Liver (tissue), 9 donors: ENCODE results near the gene TSSK1B. TPM values are rescaled to one million over a fixed set of nuclear protein-coding genes. Genes with fewer than 3 reads are reported as not detected.

Source experiments
- DNase-seq: peaks from one replicate; pipeline ENCODE4 v3.0.0-alpha.2; 2017; ENCODE audit warnings: low spot score
- H3K27ac ChIP-seq, 2 donors: one replicate each; pipeline ENCODE4 v1.7.0; 2013; ENCODE audit warnings: inconsistent platforms in 2 of 2, low read length in 2 of 2, control low read depth in 1 of 2, low read depth in 1 of 2, mild to moderate bottlenecking in 1 of 2
- H3K27me3 ChIP-seq, 4 donors: one replicate each; pipeline versions ENCODE4 v1.6.1 to v1.7.0; 2013; ENCODE audit warnings: low read length in 3 of 4, inconsistent platforms in 1 of 4, mild to moderate bottlenecking in 1 of 4, moderate library complexity in 1 of 4; ENCODE audit not compliant: control insufficient read depth in 4 of 4, insufficient read depth in 4 of 4
- H3K36me3 ChIP-seq, 4 donors: one replicate each; pipeline versions ENCODE4 v1.6.1 to v1.7.0; 2013; ENCODE audit warnings: low read length in 3 of 4, mild to moderate bottlenecking in 3 of 4, low read depth in 1 of 4, moderate library complexity in 1 of 4; ENCODE audit not compliant: control insufficient read depth in 4 of 4, insufficient read depth in 3 of 4
- H3K4me1 ChIP-seq, 4 donors: one replicate each; pipeline versions ENCODE4 v1.6.1 to v1.7.0; 2013; ENCODE audit warnings: low read length in 3 of 4, mild to moderate bottlenecking in 3 of 4, moderate library complexity in 1 of 4; ENCODE audit not compliant: control insufficient read depth in 4 of 4, insufficient read depth in 4 of 4
- H3K4me3 ChIP-seq, 3 donors: one replicate each; pipeline versions ENCODE4 v1.6.1 to v1.7.0; 2013; ENCODE audit warnings: low read length in 3 of 3, control low read depth in 1 of 3, low read depth in 1 of 3, mild to moderate bottlenecking in 1 of 3
- H3K9ac ChIP-seq, 2 donors: one replicate each; pipeline ENCODE4 v1.7.0; 2013; ENCODE audit warnings: low read length in 2 of 2, mild to moderate bottlenecking in 2 of 2, moderate library complexity in 2 of 2, control low read depth in 1 of 2, low read depth in 1 of 2
- H3K9me3 ChIP-seq, 4 donors: one replicate each; pipeline versions ENCODE4 v1.6.1 to v1.7.0; 2013; ENCODE audit warnings: low read length in 3 of 4; ENCODE audit not compliant: control insufficient read depth in 4 of 4
- EGR1 ChIP-seq, 2 donors: IDR thresholded peaks; 2 replicates each; pipeline ENCODE4 v1.6.1; 2016 to 2018; ENCODE audit warnings: antibody characterized with exemption in 2 of 2, low read depth in 2 of 2
- FOXA1 ChIP-seq: IDR thresholded peaks from 2 replicates; pipeline ENCODE4 v1.6.1; 2016; ENCODE audit warnings: antibody characterized with exemption
- FOXA2 ChIP-seq: IDR thresholded peaks from 2 replicates; pipeline ENCODE4 v1.6.1; 2016; ENCODE audit warnings: antibody characterized with exemption
- HNF4A ChIP-seq, 2 donors: conservative IDR thresholded peaks; 2 replicates each; pipeline ENCODE4 v1.6.1; 2016; ENCODE audit warnings: antibody characterized with exemption in 2 of 2, mild to moderate bottlenecking in 2 of 2
- JUND ChIP-seq, 2 donors: IDR thresholded peaks; 2 replicates each; pipeline ENCODE4 v1.6.1; 2016; ENCODE audit warnings: antibody characterized with exemption in 2 of 2
- RAD21 ChIP-seq, 2 donors: IDR thresholded peaks; 2 replicates each; pipeline ENCODE4 v1.6.1; 2016; ENCODE audit warnings: antibody characterized with exemption in 2 of 2, mild to moderate bottlenecking in 2 of 2
- RXRA ChIP-seq, 2 donors: IDR thresholded peaks; 2 replicates each; pipeline ENCODE4 v1.6.1; 2017 to 2018; ENCODE audit warnings: antibody characterized with exemption in 2 of 2, mild to moderate bottlenecking in 1 of 2
- SP1 ChIP-seq: IDR thresholded peaks from 2 replicates; pipeline ENCODE4 v1.6.1; 2018; ENCODE audit warnings: antibody characterized with exemption, mild to moderate bottlenecking
- TAF1 ChIP-seq: conservative IDR thresholded peaks from 2 replicates; pipeline ENCODE4 v1.6.1; 2016; ENCODE audit warnings: antibody characterized with exemption, mild to moderate bottlenecking
- YY1 ChIP-seq: IDR thresholded peaks from 2 replicates; pipeline ENCODE4 v1.6.1; 2016; ENCODE audit warnings: antibody characterized with exemption, mild to moderate bottlenecking
- WGBS: extraction: QIAGEN DNeasy Blood & Tissue Kit; methylation state at CpG from one replicate; pipeline ENCODE4 v1.1.7; 2013; 5-methylcytosine and 5-hydroxymethylcytosine counted together
- polyA plus RNA-seq, 2 donors: library from polyadenylated mRNA; stranded (reverse) in 1 of 2; unstranded in 1 of 2; fragments of 200-250 nt in 1 of 2; fragments of >200 nt in 1 of 2; fragmentation: Nextera tagmentation in 1 of 2; extraction: Ambion mirVana in 1 of 2; gene quantifications; one replicate each; pipeline versions ENCODE4 v1.2.1 to v1.2.3, GENCODE V29; 2013 to 2015
- total RNA-seq, 2 donors: library from RNA; depleted of rRNA; stranded (reverse); fragments of >200 nt; gene quantifications; one replicate each; pipeline ENCODE4 v1.2.3, GENCODE V29; 2014
- TF ChIP-seq, protein P1 (sequence below): IDR thresholded peaks from 2 replicates; pipeline ENCODE4 v1.6.1; 2016; ENCODE audit warnings: antibody characterized with exemption
- TF ChIP-seq, protein P2 (sequence below): IDR thresholded peaks from 2 replicates; pipeline ENCODE4 v1.6.1; 2016; ENCODE audit warnings: antibody characterized with exemption, mild to moderate bottlenecking
- TF ChIP-seq, protein P3 (sequence below): fragments of 150-350 bp; IDR thresholded peaks from 2 replicates; pipeline ENCODE4 v1.5.1; 2017; ENCODE audit warnings: improper control_type of control experiment, low read depth, low read length; ENCODE audit not compliant: missing input control
- donor health status: healthy.
- donor health status: healthy.
- donor health status: healthy.
- donor health status: healthy.
- donor health status: healthy.

Gene TSSK1B
- total and polyA plus RNA-seq, 4 donors = not detected

DNA sequence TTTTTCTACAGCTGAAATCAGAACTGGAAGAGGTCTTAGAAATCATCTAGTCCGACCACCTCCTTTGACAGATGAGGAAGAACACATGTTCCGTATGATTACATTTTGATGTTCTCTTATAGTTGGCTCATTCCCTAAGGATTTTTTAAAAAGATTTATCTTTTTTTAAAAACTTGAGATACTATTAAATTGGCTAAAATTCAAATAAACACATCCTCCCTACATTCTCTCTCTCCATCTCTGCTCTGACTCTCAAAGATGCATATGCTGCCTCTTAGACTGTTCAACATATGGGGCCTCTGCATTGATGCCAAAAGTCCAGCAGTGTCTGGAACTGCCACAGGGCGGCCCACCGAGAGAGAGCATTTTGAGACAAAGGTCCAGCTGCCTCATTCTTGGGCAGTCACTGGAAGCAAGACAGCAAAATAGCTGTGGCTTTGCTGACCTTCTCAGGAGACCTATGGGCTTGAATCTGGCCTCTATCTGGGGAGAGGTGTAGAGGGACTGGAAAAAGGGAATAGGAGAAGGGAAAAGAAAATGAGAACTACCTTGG lies 12.8 kb upstream of the TSSK1B start:
- H3K27me3 ChIP-seq = no peaks in the 10 kb centered on the region
- H3K27ac ChIP-seq = no peak overlapping the region
- TF ChIP-seq SP1 (no peak), FOXA2 (no peak), HNF4A (conservative IDR thresholded peaks at IDR 0.05) (no peak), JUND (IDR thresholded peaks at IDR 0.05) (no peak), EGR1 (IDR thresholded peaks at IDR 0.05; ENCODE audit: low read depth in 2 of 2) (no peak)
- TF ChIP-seq, protein P1, sequence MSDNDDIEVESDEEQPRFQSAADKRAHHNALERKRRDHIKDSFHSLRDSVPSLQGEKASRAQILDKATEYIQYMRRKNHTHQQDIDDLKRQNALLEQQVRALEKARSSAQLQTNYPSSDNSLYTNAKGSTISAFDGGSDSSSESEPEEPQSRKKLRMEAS = no peak
- TF ChIP-seq, protein P2, sequence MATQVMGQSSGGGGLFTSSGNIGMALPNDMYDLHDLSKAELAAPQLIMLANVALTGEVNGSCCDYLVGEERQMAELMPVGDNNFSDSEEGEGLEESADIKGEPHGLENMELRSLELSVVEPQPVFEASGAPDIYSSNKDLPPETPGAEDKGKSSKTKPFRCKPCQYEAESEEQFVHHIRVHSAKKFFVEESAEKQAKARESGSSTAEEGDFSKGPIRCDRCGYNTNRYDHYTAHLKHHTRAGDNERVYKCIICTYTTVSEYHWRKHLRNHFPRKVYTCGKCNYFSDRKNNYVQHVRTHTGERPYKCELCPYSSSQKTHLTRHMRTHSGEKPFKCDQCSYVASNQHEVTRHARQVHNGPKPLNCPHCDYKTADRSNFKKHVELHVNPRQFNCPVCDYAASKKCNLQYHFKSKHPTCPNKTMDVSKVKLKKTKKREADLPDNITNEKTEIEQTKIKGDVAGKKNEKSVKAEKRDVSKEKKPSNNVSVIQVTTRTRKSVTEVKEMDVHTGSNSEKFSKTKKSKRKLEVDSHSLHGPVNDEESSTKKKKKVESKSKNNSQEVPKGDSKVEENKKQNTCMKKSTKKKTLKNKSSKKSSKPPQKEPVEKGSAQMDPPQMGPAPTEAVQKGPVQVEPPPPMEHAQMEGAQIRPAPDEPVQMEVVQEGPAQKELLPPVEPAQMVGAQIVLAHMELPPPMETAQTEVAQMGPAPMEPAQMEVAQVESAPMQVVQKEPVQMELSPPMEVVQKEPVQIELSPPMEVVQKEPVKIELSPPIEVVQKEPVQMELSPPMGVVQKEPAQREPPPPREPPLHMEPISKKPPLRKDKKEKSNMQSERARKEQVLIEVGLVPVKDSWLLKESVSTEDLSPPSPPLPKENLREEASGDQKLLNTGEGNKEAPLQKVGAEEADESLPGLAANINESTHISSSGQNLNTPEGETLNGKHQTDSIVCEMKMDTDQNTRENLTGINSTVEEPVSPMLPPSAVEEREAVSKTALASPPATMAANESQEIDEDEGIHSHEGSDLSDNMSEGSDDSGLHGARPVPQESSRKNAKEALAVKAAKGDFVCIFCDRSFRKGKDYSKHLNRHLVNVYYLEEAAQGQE = no peak
- H3K9ac ChIP-seq = no peak overlapping the region
- no peaks in the 10 kb centered on the region for H3K9me3 ChIP-seq
- no peak overlapping the region for H3K4me3 ChIP-seq
- H3K4me1 ChIP-seq = peaks cover 0 to 12% (median 3%) of the 10 kb centered on the region in 4 donors
- no peak for DNase-seq
- 84% methylated on average over 4 of the region's 4 CpGs for WGBS
- no peaks in the 10 kb centered on the region for H3K36me3 ChIP-seq

DNA sequence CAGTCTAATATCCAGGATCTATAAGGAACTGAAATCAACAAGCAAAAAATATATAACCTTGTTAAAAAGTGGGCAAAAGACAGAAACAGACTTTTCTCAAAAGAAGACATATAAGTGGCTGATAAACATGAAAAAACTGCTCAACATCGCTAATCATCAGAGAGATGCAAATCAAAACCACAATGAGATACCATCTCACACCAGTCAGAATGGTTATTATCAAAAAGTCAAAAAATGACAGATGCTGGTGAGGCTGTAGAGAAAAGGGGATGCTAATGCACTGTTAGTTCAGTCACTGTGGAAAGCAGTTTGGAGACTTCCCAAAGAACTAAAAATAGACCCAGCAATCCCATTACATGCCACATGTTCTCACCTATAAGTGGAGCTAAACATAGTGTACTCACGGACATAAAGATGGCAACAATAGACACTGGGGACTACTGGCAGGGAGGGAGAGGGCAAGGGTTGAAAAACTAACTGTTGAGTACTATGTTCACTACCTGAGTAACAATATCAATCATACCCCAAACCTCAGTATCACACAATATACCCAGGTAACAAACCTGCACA lies 11.7 kb upstream of the TSSK1B start:
- no peaks in the 10 kb centered on the region for H3K36me3 ChIP-seq
- H3K9me3 ChIP-seq = no peaks in the 10 kb centered on the region
- no peak overlapping the region for H3K4me3 ChIP-seq
- H3K27me3 ChIP-seq = no peaks in the 10 kb centered on the region
- DNase-seq = no peak
- 83% methylated on average over 2 of the region's 2 CpGs for WGBS
- peaks cover 0 to 12% (median 3%) of the 10 kb centered on the region in 4 donors for H3K4me1 ChIP-seq
- no peak overlapping the region for H3K9ac ChIP-seq
- no peak for TF ChIP-seq RXRA (IDR thresholded peaks at IDR 0.05)
- TF ChIP-seq, protein P3, sequence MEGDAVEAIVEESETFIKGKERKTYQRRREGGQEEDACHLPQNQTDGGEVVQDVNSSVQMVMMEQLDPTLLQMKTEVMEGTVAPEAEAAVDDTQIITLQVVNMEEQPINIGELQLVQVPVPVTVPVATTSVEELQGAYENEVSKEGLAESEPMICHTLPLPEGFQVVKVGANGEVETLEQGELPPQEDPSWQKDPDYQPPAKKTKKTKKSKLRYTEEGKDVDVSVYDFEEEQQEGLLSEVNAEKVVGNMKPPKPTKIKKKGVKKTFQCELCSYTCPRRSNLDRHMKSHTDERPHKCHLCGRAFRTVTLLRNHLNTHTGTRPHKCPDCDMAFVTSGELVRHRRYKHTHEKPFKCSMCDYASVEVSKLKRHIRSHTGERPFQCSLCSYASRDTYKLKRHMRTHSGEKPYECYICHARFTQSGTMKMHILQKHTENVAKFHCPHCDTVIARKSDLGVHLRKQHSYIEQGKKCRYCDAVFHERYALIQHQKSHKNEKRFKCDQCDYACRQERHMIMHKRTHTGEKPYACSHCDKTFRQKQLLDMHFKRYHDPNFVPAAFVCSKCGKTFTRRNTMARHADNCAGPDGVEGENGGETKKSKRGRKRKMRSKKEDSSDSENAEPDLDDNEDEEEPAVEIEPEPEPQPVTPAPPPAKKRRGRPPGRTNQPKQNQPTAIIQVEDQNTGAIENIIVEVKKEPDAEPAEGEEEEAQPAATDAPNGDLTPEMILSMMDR = no peak
- no peak for TF ChIP-seq YY1
- TF ChIP-seq FOXA1 = no peak
- no peak for TF ChIP-seq JUND (IDR thresholded peaks at IDR 0.05)
- TF ChIP-seq TAF1 = no peak
- TF ChIP-seq RAD21 (IDR thresholded peaks at IDR 0.05) = no peak
- H3K27ac ChIP-seq = no peak overlapping the region

DNA sequence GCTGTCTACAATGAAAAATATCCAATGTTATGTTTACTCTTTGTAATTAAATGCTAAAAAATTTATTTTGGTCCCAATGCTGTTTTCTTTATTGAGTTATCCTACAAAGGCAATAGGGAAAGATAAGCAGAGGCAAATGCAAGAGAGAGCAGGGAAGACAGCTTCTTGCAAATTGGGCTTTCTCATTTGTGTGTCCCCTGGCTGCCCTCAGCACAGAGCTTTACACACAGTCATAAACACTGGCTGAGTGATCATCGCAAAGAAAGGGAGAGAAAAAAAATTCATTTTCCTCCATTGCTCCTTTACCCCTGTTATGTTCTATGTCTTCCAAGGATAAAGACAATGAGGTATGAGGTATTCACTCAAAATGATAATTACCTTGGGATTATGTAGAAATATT lies 2.3 kb upstream of the TSSK1B start:
- H3K4me1 ChIP-seq = no peaks in the 10 kb centered on the region
- H3K9me3 ChIP-seq = no peaks in the 10 kb centered on the region
- no peak for DNase-seq
- no peaks in the 10 kb centered on the region for H3K36me3 ChIP-seq
- 81% methylated on average over 1 of the region's 1 CpG for WGBS
- H3K27me3 ChIP-seq = no peaks in the 10 kb centered on the region
- no peak overlapping the region for H3K4me3 ChIP-seq
- H3K27ac ChIP-seq = no peak overlapping the region
- no peak overlapping the region for H3K9ac ChIP-seq
- TF ChIP-seq JUND (IDR thresholded peaks at IDR 0.05) = no peak
- TF ChIP-seq FOXA2 = no peak
- no peak for TF ChIP-seq FOXA1
- TF ChIP-seq, protein P2 = no peak
- TF ChIP-seq, protein P3 = no peak
